MG63 (cell line): ENCODE measurements around the gene DENND5B. TPM values are rescaled to one million over a fixed set of nuclear protein-coding genes. Genes with fewer than 3 reads are reported as not detected.
"Not testable (repeated sequence)": the region's sequence is repeated elsewhere in the genome, so short reads cannot be mapped to it uniquely, and the experiment has no call there.

Experiments used
- DNase-seq: peaks from one replicate; pipeline ENCODE4 v3.0.0-alpha.2; 2020
- H3K27me3 ChIP-seq: fragments of 250-450 bp; sonication (Bioruptor Pico); 2 replicates; pipeline ENCODE4 v1.5.1; 2020; ENCODE audit warnings: mild to moderate bottlenecking, moderate library complexity
- H3K36me3 ChIP-seq: fragments of 250-450 bp; sonication (Bioruptor Pico); 2 replicates; pipeline ENCODE4 v1.5.1; 2020; ENCODE audit warnings: mild to moderate bottlenecking, moderate library complexity
- H3K4me3 ChIP-seq: fragments of 250-450 bp; sonication (Bioruptor Pico); 2 replicates; pipeline ENCODE4 v1.5.1; 2020; ENCODE audit warnings: mild to moderate bottlenecking, moderate library complexity
- H3K9me3 ChIP-seq: fragments of 250-450 bp; sonication (Bioruptor Pico); 2 replicates; pipeline ENCODE4 v1.5.1; 2020; ENCODE audit warnings: mild to moderate bottlenecking, moderate library complexity
- total RNA-seq: library from RNA; depleted of rRNA; stranded (reverse); fragments of >200 nt; shearing (Covaris generic); gene quantifications from 2 replicates; pipeline ENCODE4 v1.2.3, GENCODE V29; 2014; ENCODE audit warnings: low replicate concordance; rRNA removed

DENND5B gene
- total RNA-seq: 8.7 and 14.5 TPM in 2 replicates

DNA sequence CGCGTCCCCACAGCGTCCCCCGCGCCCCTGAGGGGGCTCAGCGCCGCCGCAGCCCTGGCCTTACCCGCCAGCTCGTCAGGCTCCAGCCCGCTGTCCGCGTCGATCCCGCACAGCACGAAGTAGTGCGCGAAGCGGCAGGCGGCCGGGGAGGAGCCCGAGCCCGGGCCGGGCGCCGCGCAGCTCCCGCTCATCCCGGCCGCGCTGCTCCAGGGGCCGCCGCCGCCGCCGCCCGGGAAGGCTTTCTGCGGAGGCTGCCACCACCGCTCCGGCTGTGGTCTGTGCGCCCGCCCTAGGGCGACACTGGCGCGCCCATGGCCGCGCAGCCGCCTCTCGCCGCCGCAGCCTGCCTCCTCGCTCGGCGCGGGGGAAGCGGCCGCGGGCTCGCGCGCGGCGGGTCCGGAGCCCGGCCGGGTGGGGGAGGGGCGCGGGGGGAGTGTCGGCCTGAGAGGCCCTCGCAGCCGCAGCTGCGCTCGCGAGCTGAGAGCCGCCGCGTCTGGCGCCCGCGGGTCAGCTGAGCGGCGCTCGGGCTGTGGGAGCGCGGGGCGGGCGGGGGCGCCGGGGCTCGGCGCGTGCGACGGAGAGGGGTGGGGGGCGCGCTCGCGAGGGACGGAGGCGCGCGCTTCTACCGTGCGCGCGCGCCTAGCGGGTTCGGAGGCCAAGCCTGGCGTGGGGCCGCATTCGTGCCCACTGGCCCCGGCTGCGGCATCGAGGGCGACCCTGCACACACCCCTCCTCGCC is at the start of gene DENND5B:
DENND5B (minus strand) TSS at position 495 of the 738 bp plus-strand sequence; CDS start at position 191, 304 bp downstream.
- H3K36me3 ChIP-seq: no peaks in the 10 kb centered on the region
- H3K27me3 ChIP-seq: no peaks in the 10 kb centered on the region; the same call in 1 of the 2 replicates
- peak; percentile 83 for DNase-seq
- H3K9me3 ChIP-seq: no peaks in the 10 kb centered on the region
- H3K4me3 ChIP-seq: peak within 1 kb of the TSS; percentile 90

DNA sequence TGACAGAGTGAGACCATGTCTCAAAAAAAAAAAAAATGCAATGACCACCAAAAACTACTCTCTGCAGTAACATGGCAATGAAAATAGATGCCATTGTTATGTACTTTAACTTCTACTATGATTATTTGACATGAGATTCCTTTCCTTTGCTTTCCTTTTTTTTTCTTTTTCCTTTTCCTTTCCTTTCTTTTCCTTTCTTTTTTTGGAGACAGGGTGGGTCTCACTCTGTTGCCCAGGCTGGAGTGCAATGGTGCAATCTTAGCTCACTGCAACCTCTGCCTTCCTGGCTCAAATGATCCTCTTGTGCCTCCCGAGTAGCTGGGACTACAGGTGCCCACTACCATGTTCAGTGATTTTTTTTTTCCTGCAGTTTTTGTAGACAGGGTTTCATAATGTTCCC is 43.7 kb upstream of the DENND5B start:
- Histone ChIP-seq H3K4me3 (no peak overlapping the region), H3K9me3 (no peaks in the 10 kb centered on the region)
- no peak for DNase-seq

DNA sequence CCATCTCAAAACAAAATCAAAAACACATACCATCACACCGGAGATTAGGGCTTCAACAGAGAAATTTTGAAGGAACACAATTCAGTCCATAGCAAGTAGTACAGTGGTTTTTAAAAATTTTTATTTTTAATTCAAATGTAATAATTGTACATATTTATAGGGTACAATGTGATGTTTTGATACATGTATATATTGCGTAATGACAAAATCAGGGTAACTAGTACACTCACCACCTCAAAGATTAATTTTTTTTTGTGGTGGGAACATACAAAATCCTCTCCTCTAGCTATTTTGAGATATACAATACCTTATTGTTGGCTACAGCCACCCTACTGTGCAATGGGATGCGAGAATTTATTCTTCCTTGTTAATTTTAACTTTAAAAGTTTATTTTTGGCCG is 42.5 kb upstream of the DENND5B start:
- Histone ChIP-seq H3K9me3 (no peaks in the 10 kb centered on the region), H3K4me3 (no peak overlapping the region), H3K27me3 (no peaks in the 10 kb centered on the region), H3K36me3 (peaks cover 2% of the 10 kb centered on the region; the same call in 1 of the 2 replicates)
- DNase-seq: no peak

More for the DNA sequence above, 43.7 kb upstream of the DENND5B start:
- no peaks in the 10 kb centered on the region for H3K27me3 ChIP-seq
- peaks cover 2% of the 10 kb centered on the region; the same call in 1 of the 2 replicates for H3K36me3 ChIP-seq

DNA sequence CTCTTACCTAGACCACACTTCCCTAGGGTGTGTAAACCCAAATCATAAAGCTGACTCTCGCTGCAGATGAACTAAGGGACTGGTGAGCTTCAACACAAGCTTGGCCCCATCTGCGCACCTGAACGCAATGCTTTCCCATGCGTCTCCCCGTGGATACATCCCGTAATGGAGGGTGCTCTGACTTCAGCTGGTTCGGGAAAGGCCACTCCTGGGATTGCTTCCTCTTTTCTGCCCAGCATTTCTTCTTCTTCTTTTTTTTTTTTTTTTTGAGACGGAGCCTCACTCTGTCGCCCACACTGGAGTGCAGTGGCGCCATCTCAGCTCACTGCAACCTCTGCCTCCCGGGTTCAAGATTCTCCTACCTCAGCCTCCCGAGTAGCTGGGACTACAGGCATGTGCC is 40.9 kb upstream of the DENND5B start:
- Histone ChIP-seq H3K36me3 (peaks cover under 1% of the 10 kb centered on the region; the same call in 1 of the 2 replicates), H3K4me3 (no peak overlapping the region), H3K27me3 (no peaks in the 10 kb centered on the region), H3K9me3 (no peaks in the 10 kb centered on the region)
- no peak for DNase-seq

DNA sequence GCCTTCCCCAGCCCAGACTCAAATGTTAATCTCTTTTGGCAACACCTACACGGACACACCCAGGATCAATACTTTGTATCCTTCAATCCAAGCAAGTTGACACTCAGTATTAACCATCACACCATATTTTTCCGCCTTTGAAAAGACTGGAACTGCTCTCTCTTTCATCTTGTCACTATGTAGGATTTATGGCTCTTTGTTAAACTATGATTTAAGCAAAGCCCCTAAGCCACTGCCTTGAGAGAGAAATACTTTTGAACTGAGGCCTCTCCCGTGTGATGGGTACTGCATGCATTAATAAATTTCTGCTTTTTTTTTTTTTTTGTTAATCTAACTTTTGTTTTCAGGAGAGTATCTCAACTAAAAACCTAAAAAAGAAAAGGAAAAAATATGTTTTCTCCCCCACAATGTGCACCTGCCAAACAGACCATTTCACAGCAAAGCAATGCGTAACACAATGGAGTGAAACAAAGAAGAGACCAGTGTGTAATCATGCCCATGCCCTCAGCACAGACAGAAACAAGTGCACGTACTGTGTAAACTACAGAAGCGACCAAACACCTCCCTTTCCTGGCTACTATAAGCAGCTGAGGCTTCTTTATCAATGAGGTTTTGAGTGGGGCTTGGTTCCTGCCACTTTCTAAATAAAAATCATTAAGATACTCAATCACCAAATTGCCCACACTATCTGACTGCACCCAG is 40.2 kb upstream of the DENND5B start:
- Histone ChIP-seq H3K9me3 (no peaks in the 10 kb centered on the region), H3K36me3 (no peaks in the 10 kb centered on the region), H3K4me3 (no peak overlapping the region), H3K27me3 (no peaks in the 10 kb centered on the region)
- DNase-seq: no peak

DNA sequence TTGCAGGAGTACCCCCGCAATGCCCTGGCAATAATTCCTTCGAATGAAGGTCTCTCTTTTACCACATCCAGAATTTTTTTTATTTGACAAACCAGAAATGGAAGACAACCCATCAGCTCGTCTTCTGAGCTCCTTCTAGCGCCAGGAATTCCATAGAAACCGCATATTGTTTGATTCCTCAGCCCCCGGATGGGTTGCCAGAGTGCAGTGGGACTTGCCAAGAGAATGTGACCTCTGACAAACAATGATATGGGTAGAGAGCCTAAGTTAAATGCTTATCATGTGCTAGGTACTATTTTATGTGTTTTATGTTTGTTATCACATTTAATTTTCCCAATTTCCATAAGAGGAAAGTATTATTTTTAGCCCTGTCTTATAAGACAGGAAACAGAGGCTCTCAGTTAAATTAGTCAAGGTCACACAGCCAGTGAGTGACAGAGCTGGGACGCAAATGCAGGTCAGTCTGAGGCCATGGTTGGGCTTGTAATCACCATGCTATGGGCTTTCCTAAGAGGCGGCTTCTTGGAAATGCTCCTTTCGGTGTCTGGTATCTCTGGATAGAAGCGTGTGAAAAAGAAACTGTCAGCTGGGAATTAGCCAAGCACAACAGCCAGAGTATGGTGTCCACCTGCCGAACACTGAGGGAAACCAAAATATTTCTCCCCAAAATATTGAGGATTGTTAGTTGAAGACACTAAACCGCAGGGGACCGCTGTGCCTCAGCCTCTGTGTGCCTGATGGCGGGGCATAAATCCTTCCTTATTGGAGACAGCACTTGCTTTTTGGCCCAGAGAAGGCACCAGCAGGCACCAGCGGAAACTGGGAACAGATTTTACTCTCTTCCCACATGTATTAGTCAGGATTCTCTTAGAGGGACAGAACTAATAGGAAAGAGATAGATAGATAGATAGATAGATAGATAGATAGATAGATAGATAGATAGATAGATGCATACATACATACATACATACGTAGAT is 39.1 kb upstream of the DENND5B start:
- no peaks in the 10 kb centered on the region for H3K27me3 ChIP-seq
- H3K36me3 ChIP-seq: no peaks in the 10 kb centered on the region
- H3K9me3 ChIP-seq: no peaks in the 10 kb centered on the region
- peak; percentile 47 for DNase-seq
- H3K4me3 ChIP-seq: no peak overlapping the region

DNA sequence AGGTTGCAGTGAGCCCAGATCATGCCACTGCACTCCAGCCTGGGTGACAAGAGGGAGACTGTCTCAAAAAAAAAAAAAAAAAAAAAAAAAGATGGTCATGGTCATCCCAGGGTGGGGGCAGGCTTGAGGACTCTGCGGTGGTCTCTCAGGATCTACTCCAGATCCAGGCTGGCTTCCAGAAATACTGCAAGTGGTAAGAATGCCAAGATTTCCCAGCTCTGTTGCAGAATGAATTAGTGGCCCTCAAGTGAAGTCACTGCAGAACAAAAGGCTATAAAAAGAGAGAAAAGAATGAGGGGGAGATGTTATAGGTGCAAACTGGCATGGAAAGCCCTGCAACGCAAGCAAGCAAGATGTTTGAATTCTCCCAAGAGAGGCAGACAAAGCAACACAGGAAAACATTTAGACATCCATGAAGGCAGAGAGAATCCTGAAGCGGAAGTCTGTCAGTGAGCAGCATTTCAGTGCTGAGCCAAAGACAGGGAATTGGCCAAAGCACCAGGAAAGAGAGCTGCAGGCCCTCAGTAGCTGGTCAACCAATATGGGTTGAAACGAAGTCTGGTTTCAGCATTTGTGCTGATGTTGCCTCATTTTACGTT is 36.6 kb upstream of the DENND5B start:
- no peak for DNase-seq
- Histone ChIP-seq H3K4me3 (no peak overlapping the region), H3K27me3 (no peaks in the 10 kb centered on the region), H3K36me3 (no peaks in the 10 kb centered on the region), H3K9me3 (no peaks in the 10 kb centered on the region)

DNA sequence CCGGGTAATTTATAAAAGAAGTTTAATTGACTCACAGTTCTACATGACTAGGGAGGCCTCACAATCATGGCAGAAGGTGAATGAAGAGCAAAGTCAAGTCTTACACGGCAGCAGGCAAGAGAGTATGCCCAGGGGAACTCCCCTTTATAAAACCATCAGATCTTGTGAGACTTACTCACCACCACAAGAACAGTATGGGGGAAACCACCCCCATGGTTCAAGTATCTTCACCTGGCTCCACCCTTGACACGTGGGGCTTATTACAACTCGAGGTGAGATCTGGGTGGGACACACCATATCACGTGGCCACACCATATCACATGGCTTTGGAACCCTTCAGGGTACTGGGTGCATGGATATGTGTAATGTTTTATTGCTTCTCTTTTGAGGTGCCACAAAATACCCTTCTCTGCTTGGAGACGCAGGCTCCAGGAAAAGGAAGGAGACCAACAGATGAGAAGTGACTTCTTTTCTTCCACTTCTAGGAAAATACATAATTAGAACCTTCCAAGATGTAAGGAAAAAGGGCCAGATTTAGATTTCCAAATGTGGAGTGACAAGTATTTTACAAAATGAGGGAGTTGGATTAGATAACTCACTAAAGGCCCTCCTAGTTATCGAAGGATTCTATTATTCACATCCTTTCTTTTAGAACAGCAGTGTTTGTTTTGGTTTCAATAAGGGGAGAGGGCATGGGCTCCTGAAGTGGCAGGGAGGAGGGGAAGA is 35.5 kb upstream of the DENND5B start:
- Histone ChIP-seq H3K4me3 (no peak overlapping the region), H3K9me3 (no peaks in the 10 kb centered on the region), H3K36me3 (no peaks in the 10 kb centered on the region), H3K27me3 (no peaks in the 10 kb centered on the region)
- no peak for DNase-seq

DNA sequence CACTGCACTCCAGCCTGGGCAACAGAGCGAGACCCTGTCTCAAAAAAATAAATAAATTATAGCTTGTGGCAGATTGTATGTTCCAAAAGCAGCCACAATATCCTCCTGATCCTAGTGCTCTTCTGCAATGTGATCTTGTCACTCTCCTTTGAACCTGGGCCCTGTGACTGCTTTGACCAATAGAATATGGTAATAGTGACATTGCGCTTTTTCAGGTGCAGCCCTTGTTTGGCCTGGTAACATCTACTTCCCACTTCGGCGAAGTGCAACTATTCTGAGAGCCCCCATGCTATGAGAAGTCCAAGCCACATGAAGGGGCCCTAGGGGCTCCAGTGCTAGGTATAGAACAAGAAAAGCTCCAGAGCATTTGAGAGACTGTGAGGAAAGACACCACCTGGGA is 31.1 kb upstream of the DENND5B start:
- Histone ChIP-seq H3K4me3 (no peak overlapping the region), H3K9me3 (no peaks in the 10 kb centered on the region), H3K27me3 (no peaks in the 10 kb centered on the region), H3K36me3 (no peaks in the 10 kb centered on the region)
- DNase-seq: no peak

DNA sequence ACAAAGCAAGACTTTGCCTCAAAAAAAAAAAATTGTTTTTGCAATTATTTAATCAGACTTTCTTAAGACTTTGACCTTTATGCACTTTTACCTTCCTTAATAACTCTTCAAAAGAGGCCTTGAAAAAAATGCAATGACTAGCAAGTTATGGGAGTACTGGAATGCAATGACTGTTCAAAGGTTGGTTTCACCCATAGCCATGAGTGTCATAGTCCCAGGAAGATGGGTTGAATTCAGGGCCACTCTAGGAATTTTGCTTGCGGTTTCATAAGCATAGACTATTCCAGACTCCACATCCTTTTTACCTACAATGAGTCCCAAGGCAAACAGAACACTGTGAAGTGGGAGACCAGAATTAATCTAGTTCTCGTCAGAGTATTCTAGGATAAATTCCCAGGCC is 29.4 kb upstream of the DENND5B start:
- Histone ChIP-seq H3K9me3 (no peaks in the 10 kb centered on the region), H3K4me3 (no peak overlapping the region), H3K27me3 (no peaks in the 10 kb centered on the region), H3K36me3 (no peaks in the 10 kb centered on the region)
- no peak for DNase-seq

DNA sequence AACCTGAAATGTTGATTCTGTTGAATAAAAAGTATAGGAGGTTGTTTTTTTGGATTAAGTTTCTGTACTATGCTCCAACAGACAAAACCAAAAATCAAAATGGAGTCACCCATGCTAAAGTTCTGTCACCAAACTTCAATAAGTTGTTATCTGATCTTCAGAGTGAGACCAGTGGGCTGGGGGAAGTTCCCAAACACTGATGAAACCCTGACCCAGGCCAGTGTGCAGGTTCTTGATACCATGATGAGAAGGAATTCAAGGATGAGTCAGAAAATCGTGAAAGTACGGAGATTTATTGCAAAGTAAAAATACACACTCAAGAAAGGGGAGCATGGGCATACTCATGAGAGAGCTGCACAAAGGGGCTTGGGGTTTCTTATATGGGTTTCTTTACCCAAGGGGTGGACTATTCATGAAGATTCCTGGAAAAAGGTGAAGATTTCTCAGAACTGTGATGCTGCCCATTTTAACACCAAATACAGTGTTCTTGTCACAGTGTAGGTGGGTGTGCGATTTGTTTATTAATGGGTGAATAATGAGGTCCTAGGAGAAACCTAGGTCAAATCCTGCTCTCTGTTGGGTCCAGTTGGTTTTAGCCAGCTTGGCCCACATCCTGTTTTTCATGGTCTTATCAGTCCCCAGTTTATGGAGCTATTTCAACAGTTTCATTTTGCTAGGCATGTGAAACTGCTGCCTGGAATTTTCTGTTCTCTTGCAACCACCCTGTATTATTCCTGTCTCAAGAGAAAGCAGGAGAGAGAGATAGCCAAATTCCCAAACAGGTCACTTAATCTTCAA is 27.5 kb upstream of the DENND5B start:
- no peak overlapping the region for H3K4me3 ChIP-seq
- DNase-seq: no peak
- H3K36me3 ChIP-seq: no peaks in the 10 kb centered on the region
- H3K9me3 ChIP-seq: no peaks in the 10 kb centered on the region
- no peaks in the 10 kb centered on the region for H3K27me3 ChIP-seq

DNA sequence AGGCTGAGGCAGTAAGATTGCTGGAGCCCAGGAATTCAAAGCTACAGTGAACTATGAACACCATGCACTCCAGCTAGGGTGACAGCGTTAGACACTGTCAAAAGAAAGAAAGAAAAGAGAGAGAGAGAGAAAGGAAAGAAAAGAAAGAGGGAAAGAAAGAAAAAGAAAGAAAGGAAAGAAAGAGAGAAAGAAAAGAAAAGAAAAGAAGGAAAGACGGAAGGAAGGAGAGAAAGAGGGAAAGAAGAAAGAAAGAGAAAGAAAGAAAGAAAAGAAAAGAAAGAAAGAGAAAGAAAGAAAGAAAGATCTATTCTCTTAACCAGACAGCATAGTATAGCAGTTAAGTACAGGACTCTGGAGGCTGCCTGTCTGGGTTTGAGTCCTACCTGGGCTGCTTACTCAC is 21.9 kb upstream of the DENND5B start:
- DNase-seq: no peak
- H3K36me3 ChIP-seq: no peaks in the 10 kb centered on the region
- H3K4me3 ChIP-seq: no peak overlapping the region

DNA sequence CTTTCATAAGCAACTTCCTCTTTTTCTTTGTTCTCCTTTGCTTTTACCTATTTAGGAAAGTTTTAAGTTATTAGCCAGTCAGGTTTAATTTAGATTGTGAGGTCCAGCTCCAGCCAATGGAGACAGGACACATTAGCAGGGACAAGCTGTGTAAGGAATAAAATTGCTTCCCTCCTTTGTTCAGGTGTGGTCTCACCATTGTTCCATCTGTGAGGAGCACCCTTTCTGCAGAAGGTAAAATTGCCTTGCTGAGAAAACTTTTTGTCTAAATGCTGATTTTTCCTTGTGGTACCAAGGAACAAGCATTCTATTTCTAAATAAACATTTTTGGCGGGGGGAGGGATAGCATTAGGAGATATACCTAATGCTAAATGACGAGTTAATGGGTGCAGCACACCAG is 17.4 kb upstream of the DENND5B start:
- H3K4me3 ChIP-seq, H3K27me3 ChIP-seq, DNase-seq, H3K36me3 ChIP-seq: not testable (repeated sequence)
- H3K9me3 ChIP-seq: peaks cover 17% of the 10 kb centered on the region

More for the DNA sequence above, 21.9 kb upstream of the DENND5B start:
- Histone ChIP-seq H3K27me3 (no peaks in the 10 kb centered on the region), H3K9me3 (peaks cover 17% of the 10 kb centered on the region)

DNA sequence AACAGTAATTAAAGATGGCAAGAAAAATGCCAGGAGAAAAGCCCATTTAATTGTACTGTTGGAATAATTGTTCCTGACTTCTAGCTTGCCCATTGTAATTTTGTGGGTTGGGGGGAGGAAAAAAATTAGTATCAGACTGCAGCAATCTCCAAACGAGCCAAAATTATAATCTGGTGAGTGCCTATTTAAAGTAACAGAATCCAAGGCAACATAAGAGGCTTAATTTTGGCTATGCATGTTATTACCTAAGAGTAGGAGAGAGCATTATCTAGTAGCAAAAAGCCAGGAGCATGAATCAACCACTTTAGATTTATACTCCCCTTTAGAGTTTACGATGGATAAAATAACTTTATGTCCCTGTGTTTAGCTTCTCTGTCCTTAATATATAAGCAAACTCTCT is 14.6 kb upstream of the DENND5B start:
- no peaks in the 10 kb centered on the region for H3K27me3 ChIP-seq
- no peak overlapping the region for H3K4me3 ChIP-seq
- peaks cover 17% of the 10 kb centered on the region for H3K9me3 ChIP-seq
- DNase-seq: no peak
- no peaks in the 10 kb centered on the region for H3K36me3 ChIP-seq

DNA sequence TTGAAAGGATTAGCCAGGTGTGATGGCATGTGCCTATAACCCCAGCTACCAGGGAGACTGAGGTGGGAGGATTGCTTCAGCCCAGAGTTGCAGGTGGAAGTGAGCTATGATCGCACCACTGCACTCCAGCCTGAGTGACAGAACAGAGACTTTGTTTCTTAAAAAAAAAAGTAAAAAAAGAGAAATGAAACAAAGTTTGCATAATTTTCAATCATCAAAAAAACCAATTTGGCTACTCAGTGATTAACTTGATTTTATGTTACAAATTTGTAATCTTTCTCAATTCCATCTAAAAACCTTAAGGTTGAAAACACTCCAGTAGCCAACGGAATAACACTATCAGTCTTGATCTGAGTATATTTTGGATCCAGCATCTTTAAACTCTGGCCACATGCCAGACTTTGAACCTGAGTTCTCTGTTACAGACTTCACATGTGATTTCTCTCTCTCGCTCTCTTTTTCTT is 12.6 kb upstream of the DENND5B start:
- Histone ChIP-seq H3K36me3 (no peaks in the 10 kb centered on the region), H3K9me3 (peaks cover 5% of the 10 kb centered on the region; the same call in 1 of the 2 replicates), H3K4me3 (no peak overlapping the region), H3K27me3 (no peaks in the 10 kb centered on the region)
- no peak for DNase-seq
